ENCODE measurements around the gene RTN1.

Gene RTN1

DNA sequence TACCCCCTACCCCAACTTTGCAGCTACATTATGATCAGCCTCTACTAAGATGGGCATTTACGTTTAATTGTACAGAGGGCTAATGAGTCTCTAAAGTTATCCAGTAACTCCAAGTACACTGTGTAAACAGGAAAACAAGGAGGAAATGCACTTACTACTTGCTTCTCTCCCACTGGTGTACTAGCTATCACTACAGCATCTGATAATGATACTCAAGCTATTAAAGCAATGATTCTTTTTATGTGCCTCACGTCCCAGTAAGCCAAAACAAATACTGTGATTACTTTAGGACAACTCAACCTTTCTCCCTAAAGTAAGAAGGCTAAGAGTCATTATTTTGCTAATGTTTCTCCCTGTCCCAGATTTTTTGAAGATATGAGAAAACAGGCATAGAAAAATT lies 165.3 kb downstream of the RTN1 start:
- no peak for DNase-seq (ENCODE audit: low spot score)
- TF ChIP-seq, protein P1, sequence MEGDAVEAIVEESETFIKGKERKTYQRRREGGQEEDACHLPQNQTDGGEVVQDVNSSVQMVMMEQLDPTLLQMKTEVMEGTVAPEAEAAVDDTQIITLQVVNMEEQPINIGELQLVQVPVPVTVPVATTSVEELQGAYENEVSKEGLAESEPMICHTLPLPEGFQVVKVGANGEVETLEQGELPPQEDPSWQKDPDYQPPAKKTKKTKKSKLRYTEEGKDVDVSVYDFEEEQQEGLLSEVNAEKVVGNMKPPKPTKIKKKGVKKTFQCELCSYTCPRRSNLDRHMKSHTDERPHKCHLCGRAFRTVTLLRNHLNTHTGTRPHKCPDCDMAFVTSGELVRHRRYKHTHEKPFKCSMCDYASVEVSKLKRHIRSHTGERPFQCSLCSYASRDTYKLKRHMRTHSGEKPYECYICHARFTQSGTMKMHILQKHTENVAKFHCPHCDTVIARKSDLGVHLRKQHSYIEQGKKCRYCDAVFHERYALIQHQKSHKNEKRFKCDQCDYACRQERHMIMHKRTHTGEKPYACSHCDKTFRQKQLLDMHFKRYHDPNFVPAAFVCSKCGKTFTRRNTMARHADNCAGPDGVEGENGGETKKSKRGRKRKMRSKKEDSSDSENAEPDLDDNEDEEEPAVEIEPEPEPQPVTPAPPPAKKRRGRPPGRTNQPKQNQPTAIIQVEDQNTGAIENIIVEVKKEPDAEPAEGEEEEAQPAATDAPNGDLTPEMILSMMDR (IDR thresholded peaks at IDR 0.05; ENCODE audit: extremely low read depth, missing control alignments) = no peak

DNA sequence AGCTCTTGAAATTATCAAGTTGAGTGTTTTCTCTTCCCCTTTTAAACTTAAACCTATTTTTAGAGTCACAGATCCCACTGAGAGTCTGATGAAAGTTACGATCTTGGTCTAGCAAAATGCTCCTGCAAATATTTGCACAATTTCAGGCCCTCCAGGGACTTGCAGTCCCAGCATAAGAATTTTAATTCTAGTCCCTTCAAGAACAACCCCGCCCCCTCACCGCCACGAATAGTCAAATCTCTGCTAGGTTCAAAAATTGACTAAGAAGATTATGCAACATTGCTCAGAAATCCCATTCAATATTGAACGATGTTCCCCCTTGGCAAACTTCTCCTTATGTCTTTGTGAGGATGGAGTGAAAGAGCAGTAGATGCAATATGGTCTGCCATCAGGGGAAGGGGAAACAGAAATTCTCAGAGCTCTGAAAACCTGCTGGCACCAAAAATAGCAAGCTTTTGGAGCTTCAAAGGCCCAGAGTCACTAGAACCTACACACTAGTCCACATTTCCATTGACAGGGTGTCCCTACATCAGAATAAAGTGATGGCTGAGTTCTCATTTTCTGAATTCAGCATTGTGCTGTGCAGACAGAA lies 166.4 kb downstream of the RTN1 start:
- DNase-seq (ENCODE audit: low spot score) = no peak

DNA sequence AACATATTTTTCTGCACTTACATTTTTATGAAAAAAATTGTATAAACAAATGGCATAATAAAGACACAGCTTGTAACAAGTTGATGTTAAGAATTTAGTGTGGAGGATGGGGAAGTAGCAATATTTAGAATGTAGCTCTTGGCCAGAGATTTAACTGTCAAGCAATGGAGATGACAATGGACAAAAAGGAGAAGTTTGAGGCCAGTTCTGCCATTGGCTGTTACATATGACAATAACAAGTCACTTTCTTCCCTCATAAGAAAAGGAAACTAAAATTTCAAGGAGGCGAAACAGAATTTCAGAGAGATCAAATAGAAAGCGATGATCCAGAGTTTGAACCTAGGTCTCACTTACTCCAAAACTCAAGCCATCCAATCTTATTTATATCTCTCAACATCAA lies 171.1 kb downstream of the RTN1 start:
- no peak for DNase-seq (ENCODE audit: low spot score)
- TF ChIP-seq, protein P1 (IDR thresholded peaks at IDR 0.05; ENCODE audit: extremely low read depth, missing control alignments) = no peak

More for the DNA sequence above, 166.4 kb downstream of the RTN1 start:
- TF ChIP-seq, protein P1 (IDR thresholded peaks at IDR 0.05; ENCODE audit: extremely low read depth, missing control alignments) = no peak

DNA sequence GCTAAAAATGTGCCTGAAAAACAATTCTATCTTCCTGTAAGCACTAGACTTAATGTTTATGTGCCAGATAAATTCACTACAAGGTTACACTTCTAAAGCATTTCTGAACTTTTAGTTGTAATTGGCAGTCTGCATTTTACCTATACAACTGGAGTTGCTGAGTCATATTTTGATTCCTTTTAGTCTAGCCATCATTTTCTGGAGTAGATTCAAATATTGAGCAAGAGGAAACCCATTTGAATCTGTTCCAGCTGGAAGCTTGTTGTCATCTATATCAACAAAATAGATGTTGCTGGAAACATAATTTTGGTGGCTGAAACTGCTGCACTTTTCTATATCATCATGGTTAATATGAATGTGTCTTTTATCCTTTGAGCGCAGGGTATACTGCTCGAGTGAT lies 171.8 kb downstream of the RTN1 start:
- TF ChIP-seq, protein P1 (IDR thresholded peaks at IDR 0.05; ENCODE audit: extremely low read depth, missing control alignments) = no peak
- DNase-seq (ENCODE audit: low spot score) = no peak

DNA sequence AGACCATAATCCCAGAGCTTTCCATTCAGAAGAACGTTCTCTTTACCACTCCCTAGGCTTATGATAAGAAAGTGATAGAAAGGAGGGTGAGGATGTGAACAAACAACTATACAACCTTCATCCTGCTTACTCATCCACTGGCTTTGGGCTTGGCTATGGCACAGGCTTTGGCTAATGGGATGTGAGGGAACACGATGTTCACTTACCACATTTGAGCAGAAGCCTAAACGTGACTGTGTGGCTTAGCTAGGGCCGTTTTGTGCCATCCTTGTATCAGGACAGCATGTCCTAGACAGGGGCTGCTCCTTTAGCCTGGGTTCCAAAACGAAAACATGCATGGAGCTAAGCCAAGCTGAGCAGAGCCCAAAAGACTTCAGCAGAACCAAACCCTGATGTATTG lies 175.4 kb downstream of the RTN1 start:
- no peak for DNase-seq (ENCODE audit: low spot score)
- TF ChIP-seq, protein P1 (IDR thresholded peaks at IDR 0.05; ENCODE audit: extremely low read depth, missing control alignments) = no peak

DNA sequence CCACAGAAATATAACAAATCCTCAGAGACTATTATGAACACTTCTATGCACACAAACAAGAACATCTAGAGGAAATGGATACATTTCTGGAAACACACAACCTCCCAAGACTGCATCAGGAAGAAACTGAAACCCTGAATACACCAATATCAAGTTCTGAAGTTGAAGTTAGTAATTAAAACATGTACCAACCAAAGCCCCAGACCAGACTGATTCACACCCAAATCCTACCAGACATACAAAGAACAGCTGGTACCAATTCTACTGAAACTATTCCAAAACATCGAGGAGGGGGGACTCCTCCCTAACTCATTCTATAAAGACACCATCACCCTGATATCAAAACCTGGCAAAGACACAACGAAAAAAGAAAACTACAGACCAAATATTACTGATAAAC lies 179.3 kb downstream of the RTN1 start:
- TF ChIP-seq, protein P1 (IDR thresholded peaks at IDR 0.05; ENCODE audit: extremely low read depth, missing control alignments) = no peak

DNA sequence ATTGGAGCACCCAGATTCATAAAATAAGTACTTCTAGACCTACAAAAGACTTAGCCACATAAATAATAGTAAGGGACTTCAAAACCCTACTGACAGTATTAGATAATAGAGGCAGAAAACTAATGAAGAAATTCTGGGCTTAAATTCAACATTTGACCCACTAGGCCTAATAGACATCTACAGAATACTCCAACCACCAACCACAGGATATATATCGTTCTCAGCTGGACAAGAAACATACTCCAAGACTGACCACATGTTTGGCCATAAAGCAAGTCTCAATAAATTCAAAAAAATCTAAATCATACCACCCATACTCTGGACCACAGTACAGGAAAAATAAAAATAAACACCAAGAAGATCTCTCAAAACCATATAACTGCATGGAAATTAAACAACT lies 180.2 kb downstream of the RTN1 start:
- TF ChIP-seq, protein P1 (IDR thresholded peaks at IDR 0.05; ENCODE audit: extremely low read depth, missing control alignments) = no peak
- DNase-seq (ENCODE audit: low spot score) = no peak

More for the DNA sequence above, 179.3 kb downstream of the RTN1 start:
- DNase-seq (ENCODE audit: low spot score) = no peak
